GM18502 (cell line): Measurements from ENCODE around the gene F7.

Experiments used
- ATAC-seq: cut with Tn5 transposase; IDR thresholded peaks from one replicate; pipeline ENCODE4 v1.9.1; 2021; ENCODE audit warnings: mild to moderate bottlenecking; ENCODE audit not compliant: unreplicated experiment, poor library complexity

Gene F7

GRCh38 chr13:113084094-113084942, 21.3 kb upstream of the F7 start:
- no peak for ATAC-seq

- no peak for ATAC-seq
Measured at GRCh38 chr13:113084943-113085540, 20.5 kb upstream of the F7 start.

GRCh38 chr13:113086031-113086750, 19.4 kb upstream of the F7 start:
- ATAC-seq: no peak

GRCh38 chr13:113086991-113087922, 18.3 kb upstream of the F7 start:
- no peak for ATAC-seq

- ATAC-seq: no peak
Measured at GRCh38 chr13:113087923-113088690, 17.5 kb upstream of the F7 start.

- ATAC-seq: no peak
Measured at GRCh38 chr13:113088691-113089020, 16.9 kb upstream of the F7 start.

- ATAC-seq: no peak
Measured at GRCh38 chr13:113089693-113090414, 15.7 kb upstream of the F7 start.

GRCh38 chr13:113090415-113090770, 15.2 kb upstream of the F7 start:
- ATAC-seq: no peak

- no peak for ATAC-seq
Measured at GRCh38 chr13:113090806-113091205, 14.8 kb upstream of the F7 start.

GRCh38 chr13:113091211-113091771, 14.3 kb upstream of the F7 start:
- no peak for ATAC-seq

GRCh38 chr13:113091891-113092775, 13.5 kb upstream of the F7 start:
- ATAC-seq: no peak

- ATAC-seq: no peak
Measured at GRCh38 chr13:113092776-113093579, 12.6 kb upstream of the F7 start.

GRCh38 chr13:113093580-113094409, 11.8 kb upstream of the F7 start:
- ATAC-seq: no peak

- no peak for ATAC-seq
Measured at GRCh38 chr13:113094410-113094800, 11.2 kb upstream of the F7 start.

- ATAC-seq: no peak
Measured at GRCh38 chr13:113095146-113096051, 10.2 kb upstream of the F7 start.
